Measurements from ENCODE around the gene GALNT13. TPM values are rescaled to one million over a fixed set of nuclear protein-coding genes. Genes with fewer than 3 reads are reported as not detected.

Gene GALNT13
- total RNA-seq, 1 donor from 2014 or later: 0.52 TPM

DNA sequence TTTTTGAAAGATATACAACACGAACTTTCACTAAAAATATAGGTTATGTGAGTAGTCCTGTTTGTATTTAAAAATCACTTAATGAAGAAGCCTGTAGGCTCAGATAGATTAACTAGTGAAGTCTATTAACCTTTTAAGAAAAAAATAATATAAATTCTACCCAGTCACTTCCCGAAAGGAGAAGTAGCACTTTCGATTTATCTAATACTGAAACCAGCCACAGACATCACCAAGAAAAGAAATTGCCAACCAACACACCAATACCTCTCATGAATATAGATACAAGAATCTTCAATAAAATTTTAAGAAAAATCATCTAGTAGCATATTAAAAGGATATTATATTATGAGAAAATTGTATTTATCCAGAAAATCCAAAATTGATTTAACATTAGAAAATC, 160.5 kb downstream of the GALNT13 start:
- no peak for DNase-seq (ENCODE audit: low read depth)
- H3K4me3 ChIP-seq (ENCODE audit: low read depth, low read length): no peak overlapping the region
- TF ChIP-seq, protein P1, sequence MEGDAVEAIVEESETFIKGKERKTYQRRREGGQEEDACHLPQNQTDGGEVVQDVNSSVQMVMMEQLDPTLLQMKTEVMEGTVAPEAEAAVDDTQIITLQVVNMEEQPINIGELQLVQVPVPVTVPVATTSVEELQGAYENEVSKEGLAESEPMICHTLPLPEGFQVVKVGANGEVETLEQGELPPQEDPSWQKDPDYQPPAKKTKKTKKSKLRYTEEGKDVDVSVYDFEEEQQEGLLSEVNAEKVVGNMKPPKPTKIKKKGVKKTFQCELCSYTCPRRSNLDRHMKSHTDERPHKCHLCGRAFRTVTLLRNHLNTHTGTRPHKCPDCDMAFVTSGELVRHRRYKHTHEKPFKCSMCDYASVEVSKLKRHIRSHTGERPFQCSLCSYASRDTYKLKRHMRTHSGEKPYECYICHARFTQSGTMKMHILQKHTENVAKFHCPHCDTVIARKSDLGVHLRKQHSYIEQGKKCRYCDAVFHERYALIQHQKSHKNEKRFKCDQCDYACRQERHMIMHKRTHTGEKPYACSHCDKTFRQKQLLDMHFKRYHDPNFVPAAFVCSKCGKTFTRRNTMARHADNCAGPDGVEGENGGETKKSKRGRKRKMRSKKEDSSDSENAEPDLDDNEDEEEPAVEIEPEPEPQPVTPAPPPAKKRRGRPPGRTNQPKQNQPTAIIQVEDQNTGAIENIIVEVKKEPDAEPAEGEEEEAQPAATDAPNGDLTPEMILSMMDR (conservative IDR thresholded peaks at IDR 0.05; ENCODE audit: low read depth, low read length): no peak

DNA sequence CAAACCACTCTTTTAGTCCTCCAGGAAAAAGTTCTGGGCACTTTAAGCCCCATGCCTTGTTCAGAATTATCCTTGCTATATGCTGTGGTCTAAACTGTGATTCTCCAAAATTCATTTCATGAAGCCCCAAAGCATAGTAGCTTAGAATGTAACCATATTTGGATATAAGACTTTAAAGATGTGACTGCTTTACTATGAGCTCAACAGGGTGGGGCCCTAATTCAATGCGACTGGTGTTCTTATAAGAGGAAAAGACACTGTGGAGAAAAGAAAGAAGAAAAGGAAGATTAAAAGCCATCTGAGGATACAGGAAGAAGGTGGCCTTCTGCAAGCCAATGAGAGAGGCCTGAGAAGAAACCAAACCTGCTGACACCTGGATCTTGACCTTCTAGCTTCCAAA, 174.8 kb downstream of the GALNT13 start:
- no peak overlapping the region for H3K4me3 ChIP-seq (ENCODE audit: low read depth, low read length)
- TF ChIP-seq, protein P1 (conservative IDR thresholded peaks at IDR 0.05; ENCODE audit: low read depth, low read length): no peak
- DNase-seq (ENCODE audit: low read depth): no peak

DNA sequence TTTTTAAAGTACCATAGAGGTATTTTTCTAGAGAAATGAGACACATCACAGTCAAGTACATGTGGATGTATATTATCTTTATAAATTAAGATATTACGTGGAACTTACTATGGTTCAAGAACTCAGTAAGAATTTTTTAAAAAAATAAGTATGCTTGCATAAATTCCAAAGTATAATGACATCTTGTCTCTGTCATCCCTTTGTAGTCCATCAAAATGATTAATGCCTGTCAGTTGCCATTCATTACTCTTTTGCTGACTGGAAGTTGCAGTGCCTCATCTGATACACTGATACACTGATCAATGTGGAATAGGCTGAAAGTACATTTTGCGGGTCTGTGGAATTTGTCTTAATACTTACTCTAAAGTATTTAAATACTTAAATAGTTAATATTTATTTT, 177.2 kb downstream of the GALNT13 start:
- no peak for DNase-seq (ENCODE audit: low read depth)
- TF ChIP-seq, protein P1 (conservative IDR thresholded peaks at IDR 0.05; ENCODE audit: low read depth, low read length): no peak
- H3K4me3 ChIP-seq (ENCODE audit: low read depth, low read length): no peak overlapping the region

DNA sequence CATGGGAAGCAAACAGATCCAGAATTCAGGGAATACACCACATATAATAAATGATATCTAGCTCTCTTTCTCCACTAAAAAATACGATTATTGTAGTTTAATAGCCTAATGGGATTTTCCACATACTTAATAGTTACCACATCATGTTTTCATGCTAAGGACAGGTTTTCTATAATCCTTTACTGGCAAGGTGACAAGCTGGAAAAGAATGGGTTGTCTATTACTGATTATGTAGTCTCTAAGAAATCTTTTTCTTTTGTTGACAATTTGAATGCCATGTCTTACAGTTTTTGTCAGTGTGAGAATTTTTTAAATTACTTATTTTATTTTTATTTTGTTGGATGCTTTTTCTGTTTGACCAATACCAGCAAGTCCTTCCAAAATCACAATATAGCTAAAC, 177.8 kb downstream of the GALNT13 start:
- DNase-seq (ENCODE audit: low read depth): no peak
- TF ChIP-seq, protein P1 (conservative IDR thresholded peaks at IDR 0.05; ENCODE audit: low read depth, low read length): no peak
- no peak overlapping the region for H3K4me3 ChIP-seq (ENCODE audit: low read depth, low read length)

DNA sequence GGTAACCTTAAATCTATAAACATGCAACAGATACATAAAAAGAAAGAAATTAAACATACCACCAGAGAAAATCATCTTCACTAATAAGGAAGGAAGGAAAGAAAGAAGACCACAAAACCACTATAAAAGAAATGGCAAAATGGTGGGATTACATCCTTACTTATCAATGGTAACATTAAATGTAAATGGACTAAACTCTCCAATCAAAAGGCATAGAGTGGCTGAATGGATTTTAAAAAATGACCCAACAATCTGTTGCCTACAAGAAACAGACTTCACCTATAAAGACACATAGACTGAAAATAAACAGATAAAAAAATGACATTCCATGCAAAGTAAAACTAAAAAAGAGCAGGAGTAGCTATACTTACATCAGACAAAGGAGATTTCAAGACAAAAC, 195.4 kb downstream of the GALNT13 start:
- TF ChIP-seq, protein P1 (conservative IDR thresholded peaks at IDR 0.05; ENCODE audit: low read depth, low read length): no peak
- H3K4me3 ChIP-seq (ENCODE audit: low read depth, low read length): no peak overlapping the region
- DNase-seq (ENCODE audit: low read depth): no peak

DNA sequence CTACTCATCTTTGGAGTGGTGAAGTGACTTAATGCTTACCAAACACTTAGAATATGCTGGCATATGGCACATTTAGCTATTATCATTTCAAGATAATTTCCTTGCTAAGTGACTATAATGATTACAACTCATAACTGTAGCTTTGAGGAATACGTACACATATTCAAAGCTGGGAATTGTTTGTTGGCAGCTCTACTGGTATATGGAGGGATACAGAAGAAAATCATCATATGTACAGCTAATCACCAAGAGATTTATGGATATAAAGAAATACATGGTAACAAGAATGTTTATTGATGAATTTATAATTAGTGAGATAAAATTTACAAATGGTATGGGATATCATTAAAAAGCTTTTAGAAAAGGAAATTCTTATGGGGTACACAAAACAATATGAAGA, 207.2 kb downstream of the GALNT13 start:
- TF ChIP-seq, protein P1 (conservative IDR thresholded peaks at IDR 0.05; ENCODE audit: low read depth, low read length): no peak
- no peak overlapping the region for H3K4me3 ChIP-seq (ENCODE audit: low read depth, low read length)
- DNase-seq (ENCODE audit: low read depth): no peak

DNA sequence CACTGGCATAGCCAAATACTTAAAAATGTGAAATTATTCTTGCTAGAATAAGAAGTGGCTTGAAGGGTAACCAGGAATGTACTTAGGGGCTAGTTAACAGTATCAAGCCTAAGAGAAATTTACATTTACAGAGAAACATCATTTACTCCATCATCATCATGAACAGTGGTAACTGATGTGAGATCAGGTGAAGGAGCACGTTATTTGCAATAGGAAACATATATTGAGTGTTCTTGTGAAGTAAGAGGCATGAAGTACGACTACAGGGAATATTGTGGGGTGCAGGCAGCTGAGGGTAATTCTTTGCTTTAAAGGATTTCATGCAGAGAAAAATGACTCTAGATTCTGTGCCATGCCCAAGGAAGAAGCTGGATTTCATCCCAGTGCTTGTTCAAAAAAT, 220.8 kb downstream of the GALNT13 start:
- DNase-seq (ENCODE audit: low read depth): no peak
- TF ChIP-seq, protein P1 (conservative IDR thresholded peaks at IDR 0.05; ENCODE audit: low read depth, low read length): no peak

More for the DNA sequence above, 220.8 kb downstream of the GALNT13 start:
- no peak overlapping the region for H3K4me3 ChIP-seq (ENCODE audit: low read depth, low read length)
